Measurements from ENCODE around the gene ZP3.
"Not testable (repeated sequence)": the region's sequence is repeated elsewhere in the genome, so short reads cannot be mapped to it uniquely, and the experiment has no call there.

Gene ZP3

DNA sequence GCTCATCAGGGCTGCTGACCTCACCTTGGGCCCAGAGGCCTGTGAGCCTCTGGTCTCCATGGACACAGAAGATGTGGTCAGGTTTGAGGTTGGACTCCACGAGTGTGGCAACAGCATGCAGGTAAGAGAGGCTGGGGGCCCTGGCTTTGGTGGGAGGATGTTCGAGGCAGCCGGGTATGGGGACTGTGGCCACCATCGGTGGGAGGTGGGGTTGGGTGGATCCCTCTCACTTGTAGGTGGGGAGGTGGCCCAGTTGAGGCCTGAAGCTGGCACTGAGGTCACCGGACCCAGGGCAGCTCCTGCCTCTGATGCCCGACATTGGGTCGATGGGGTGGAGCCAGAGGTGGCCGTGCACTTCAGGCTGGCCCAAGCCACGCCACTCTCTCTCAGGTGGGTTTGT, 406 bp downstream of the ZP3 start:
- H4K8ac ChIP-seq (ENCODE audit: low read depth, low read length): no peak overlapping the region
- no peak overlapping the region for H3K4me3 ChIP-seq (ENCODE audit: low read length in 2 of 2)
- H3K27me3 ChIP-seq (ENCODE audit: control insufficient read depth in 3 of 3, insufficient read depth in 3 of 3, low read depth in 1 of 3, low read length in 3 of 3): peaks cover 0 to 3% (median 0%) of the 10 kb centered on the region in 3 experiments
- H4K91ac ChIP-seq (ENCODE audit: low read depth, low read length, poor library complexity): no peak overlapping the region
- H2BK120ac ChIP-seq (ENCODE audit: low read depth, low read length): no peak overlapping the region
- H3K23ac ChIP-seq (ENCODE audit: low read depth, low read length, poor library complexity): peak overlapping the region; percentile 96
- H3K9me3 ChIP-seq (replicated peaks in 1 of 2; ENCODE audit: control insufficient read depth in 2 of 2, insufficient read depth in 1 of 2, low read depth in 1 of 2, low read length in 2 of 2): no peaks in the 10 kb centered on the region
- no peak overlapping the region for H3K4ac ChIP-seq (ENCODE audit: low read length)
- H3K4me1 ChIP-seq (ENCODE audit: control insufficient read depth in 2 of 2, insufficient read depth in 1 of 2, low read depth in 1 of 2, low read length in 2 of 2): peaks cover 4 to 8% of the 10 kb centered on the region in 2 donors
- H2AK5ac ChIP-seq (ENCODE audit: low read depth, low read length): peak overlapping the region; percentile 83
- no peaks in the 10 kb centered on the region for H3K36me3 ChIP-seq (replicated peaks in 1 of 2; ENCODE audit: control insufficient read depth in 2 of 2, insufficient read depth in 2 of 2, low read length in 2 of 2)
- H3K79me1 ChIP-seq (ENCODE audit: low read depth, low read length): no peaks in the 10 kb centered on the region
- peak overlapping the region; percentile 48 for H3K18ac ChIP-seq (ENCODE audit: low read length)
- H3K27ac ChIP-seq (replicated peaks; ENCODE audit: low read length): no peak overlapping the region
- no peak overlapping the region for H3K14ac ChIP-seq (ENCODE audit: low read length)
- no peak overlapping the region for H2BK5ac ChIP-seq (ENCODE audit: low read length)
- peak overlapping the region; percentile 10 for H2BK12ac ChIP-seq (ENCODE audit: low read length)
- no peak for DNase-seq (ENCODE audit: low spot score)
- no peak overlapping the region for H3K4me2 ChIP-seq (ENCODE audit: insufficient read depth, low read length, poor library complexity, severe bottlenecking)
- no peak overlapping the region for H2AFZ ChIP-seq (ENCODE audit: low read length)
- H3K9ac ChIP-seq (ENCODE audit: low read depth, low read length, poor library complexity): no peak overlapping the region
- peak overlapping the region; percentile 38 for H2BK15ac ChIP-seq (ENCODE audit: low read length)
- no CpG with 5 or more reads among the region's 9 CpGs for WGBS, 2 donors (ENCODE audit: extremely low coverage in 2 of 2, insufficient read length in 2 of 2, insufficient replicate concordance in 1 of 2)

DNA sequence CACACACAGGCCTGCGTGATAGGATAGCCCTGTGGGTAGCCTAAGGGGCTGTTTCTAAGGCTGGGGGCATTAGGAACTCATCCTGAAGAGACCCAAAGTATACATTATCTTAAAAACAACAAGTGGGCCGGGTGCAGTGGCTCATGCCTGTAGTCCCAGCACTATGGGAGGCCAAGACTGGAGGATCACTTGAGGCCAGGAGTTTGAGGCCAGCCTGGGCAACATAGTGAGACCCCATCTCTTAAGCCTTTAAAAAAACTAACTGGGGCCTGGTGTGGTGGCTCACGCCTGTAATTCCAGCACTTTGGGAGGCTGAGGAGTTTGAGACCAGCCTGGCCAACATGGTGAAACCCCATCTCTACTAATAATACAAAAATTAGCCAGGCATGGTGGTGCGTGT, 808 bp downstream of the ZP3 start:
- H3K27ac ChIP-seq (replicated peaks; ENCODE audit: low read length); H3K4me3 ChIP-seq (ENCODE audit: low read length in 2 of 2); DNase-seq (ENCODE audit: low spot score); H2AFZ ChIP-seq (ENCODE audit: low read length); H4K8ac ChIP-seq (ENCODE audit: low read depth, low read length); H3K9me3 ChIP-seq (replicated peaks in 1 of 2; ENCODE audit: control insufficient read depth in 2 of 2, insufficient read depth in 1 of 2, low read depth in 1 of 2, low read length in 2 of 2); H2BK5ac ChIP-seq (ENCODE audit: low read length); H3K27me3 ChIP-seq (ENCODE audit: control insufficient read depth in 3 of 3, insufficient read depth in 3 of 3, low read depth in 1 of 3, low read length in 3 of 3); H3K9ac ChIP-seq (ENCODE audit: low read depth, low read length, poor library complexity); H3K4me1 ChIP-seq (ENCODE audit: control insufficient read depth in 2 of 2, insufficient read depth in 1 of 2, low read depth in 1 of 2, low read length in 2 of 2); H3K4me2 ChIP-seq (ENCODE audit: insufficient read depth, low read length, poor library complexity, severe bottlenecking); H3K14ac ChIP-seq (ENCODE audit: low read length); H3K4ac ChIP-seq (ENCODE audit: low read length); H2BK120ac ChIP-seq (ENCODE audit: low read depth, low read length); H3K36me3 ChIP-seq (replicated peaks in 1 of 2; ENCODE audit: control insufficient read depth in 2 of 2, insufficient read depth in 2 of 2, low read length in 2 of 2); H3K79me1 ChIP-seq (ENCODE audit: low read depth, low read length); H4K91ac ChIP-seq (ENCODE audit: low read depth, low read length, poor library complexity): not testable (repeated sequence)
- Histone ChIP-seq H3K23ac (ENCODE audit: low read depth, low read length, poor library complexity) (peak overlapping the region; percentile 96), H2BK15ac (ENCODE audit: low read length) (peak overlapping the region; percentile 38), H3K18ac (ENCODE audit: low read length) (peak overlapping the region; percentile 48), H2AK5ac (ENCODE audit: low read depth, low read length) (peak overlapping the region; percentile 83), H2BK12ac (ENCODE audit: low read length) (peak overlapping the region; percentile 10)
- WGBS, 2 donors (ENCODE audit: extremely low coverage in 2 of 2, insufficient read length in 2 of 2, insufficient replicate concordance in 1 of 2): no CpG with 5 or more reads among the region's 4 CpGs

DNA sequence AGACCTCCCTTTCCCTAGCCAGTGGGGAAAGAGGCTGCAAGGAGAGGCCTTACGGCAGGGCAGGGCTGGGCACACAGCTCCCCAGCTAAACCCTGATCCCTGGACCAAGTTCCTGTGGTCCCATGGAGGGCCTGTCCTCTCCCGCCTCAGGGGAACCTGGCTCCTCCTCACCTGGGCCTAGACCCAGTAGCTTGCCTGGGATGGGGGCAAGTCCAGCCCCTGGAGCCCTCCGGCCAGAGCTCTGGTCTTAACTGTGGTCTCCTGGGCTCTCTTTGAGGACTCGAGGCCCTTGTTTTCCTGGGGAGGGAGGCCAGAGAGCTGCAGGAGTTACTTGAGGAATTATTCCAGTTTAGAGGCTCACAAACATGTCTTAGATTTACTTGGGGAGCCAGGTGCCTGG, 1.5 kb downstream of the ZP3 start:
- H3K9me3 ChIP-seq (replicated peaks in 1 of 2; ENCODE audit: control insufficient read depth in 2 of 2, insufficient read depth in 1 of 2, low read depth in 1 of 2, low read length in 2 of 2): no peaks in the 10 kb centered on the region
- no peak overlapping the region for H3K4ac ChIP-seq (ENCODE audit: low read length)
- peaks cover 4 to 8% of the 10 kb centered on the region in 2 donors for H3K4me1 ChIP-seq (ENCODE audit: control insufficient read depth in 2 of 2, insufficient read depth in 1 of 2, low read depth in 1 of 2, low read length in 2 of 2)
- H3K79me1 ChIP-seq (ENCODE audit: low read depth, low read length): no peaks in the 10 kb centered on the region
- H2AK5ac ChIP-seq (ENCODE audit: low read depth, low read length): peak overlapping the region; percentile 25
- peak overlapping the region; percentile 52 for H3K18ac ChIP-seq (ENCODE audit: low read length)
- H4K91ac ChIP-seq (ENCODE audit: low read depth, low read length, poor library complexity): no peak overlapping the region
- no peak overlapping the region for H3K14ac ChIP-seq (ENCODE audit: low read length)
- H3K4me3 ChIP-seq (ENCODE audit: low read length in 2 of 2): no peak overlapping the region
- H3K36me3 ChIP-seq (replicated peaks in 1 of 2; ENCODE audit: control insufficient read depth in 2 of 2, insufficient read depth in 2 of 2, low read length in 2 of 2): no peaks in the 10 kb centered on the region
- no peak overlapping the region for H2AFZ ChIP-seq (ENCODE audit: low read length)
- H3K27ac ChIP-seq (replicated peaks; ENCODE audit: low read length): no peak overlapping the region
- no peak overlapping the region for H3K23ac ChIP-seq (ENCODE audit: low read depth, low read length, poor library complexity)
- DNase-seq (ENCODE audit: low spot score): no peak
- no peak overlapping the region for H2BK15ac ChIP-seq (ENCODE audit: low read length)
- no peak overlapping the region for H3K4me2 ChIP-seq (ENCODE audit: insufficient read depth, low read length, poor library complexity, severe bottlenecking)
- no peak overlapping the region for H2BK5ac ChIP-seq (ENCODE audit: low read length)
- no peak overlapping the region for H3K9ac ChIP-seq (ENCODE audit: low read depth, low read length, poor library complexity)
- peaks cover 0 to 3% (median 0%) of the 10 kb centered on the region in 3 experiments for H3K27me3 ChIP-seq (ENCODE audit: control insufficient read depth in 3 of 3, insufficient read depth in 3 of 3, low read depth in 1 of 3, low read length in 3 of 3)
- no peak overlapping the region for H2BK12ac ChIP-seq (ENCODE audit: low read length)
- no peak overlapping the region for H2BK120ac ChIP-seq (ENCODE audit: low read depth, low read length)
- WGBS, 2 donors (ENCODE audit: extremely low coverage in 2 of 2, insufficient read length in 2 of 2, insufficient replicate concordance in 1 of 2): no CpG with 5 or more reads among the region's 4 CpGs
- no peak overlapping the region for H4K8ac ChIP-seq (ENCODE audit: low read depth, low read length)

- no peak overlapping the region for H2BK5ac ChIP-seq (ENCODE audit: low read length)
- no peak overlapping the region for H3K23ac ChIP-seq (ENCODE audit: low read depth, low read length, poor library complexity)
- H3K4me1 ChIP-seq (ENCODE audit: control insufficient read depth in 2 of 2, insufficient read depth in 1 of 2, low read depth in 1 of 2, low read length in 2 of 2): peaks cover 4 to 8% of the 10 kb centered on the region in 2 donors
- no peak overlapping the region for H4K8ac ChIP-seq (ENCODE audit: low read depth, low read length)
- WGBS, 2 donors (ENCODE audit: extremely low coverage in 2 of 2, insufficient read length in 2 of 2, insufficient replicate concordance in 1 of 2): no CpG with 5 or more reads among the region's 5 CpGs
- H3K27me3 ChIP-seq (ENCODE audit: control insufficient read depth in 3 of 3, insufficient read depth in 3 of 3, low read depth in 1 of 3, low read length in 3 of 3): peaks cover 0 to 3% (median 0%) of the 10 kb centered on the region in 3 experiments
- DNase-seq (ENCODE audit: low spot score): no peak
- no peak overlapping the region for H4K91ac ChIP-seq (ENCODE audit: low read depth, low read length, poor library complexity)
- H2BK120ac ChIP-seq (ENCODE audit: low read depth, low read length): no peak overlapping the region
- no peak overlapping the region for H3K9ac ChIP-seq (ENCODE audit: low read depth, low read length, poor library complexity)
- no peaks in the 10 kb centered on the region for H3K9me3 ChIP-seq (replicated peaks in 1 of 2; ENCODE audit: control insufficient read depth in 2 of 2, insufficient read depth in 1 of 2, low read depth in 1 of 2, low read length in 2 of 2)
- H2BK12ac ChIP-seq (ENCODE audit: low read length): no peak overlapping the region
- no peaks in the 10 kb centered on the region for H3K36me3 ChIP-seq (replicated peaks in 1 of 2; ENCODE audit: control insufficient read depth in 2 of 2, insufficient read depth in 2 of 2, low read length in 2 of 2)
- no peak overlapping the region for H3K4me2 ChIP-seq (ENCODE audit: insufficient read depth, low read length, poor library complexity, severe bottlenecking)
- no peaks in the 10 kb centered on the region for H3K79me1 ChIP-seq (ENCODE audit: low read depth, low read length)
- H2AFZ ChIP-seq (ENCODE audit: low read length): no peak overlapping the region
- H2BK15ac ChIP-seq (ENCODE audit: low read length): no peak overlapping the region
- H3K4ac ChIP-seq (ENCODE audit: low read length): no peak overlapping the region
- no peak overlapping the region for H3K27ac ChIP-seq (replicated peaks; ENCODE audit: low read length)
- H3K18ac ChIP-seq (ENCODE audit: low read length): no peak overlapping the region
- no peak overlapping the region for H3K4me3 ChIP-seq (ENCODE audit: low read length in 2 of 2)
- no peak overlapping the region for H2AK5ac ChIP-seq (ENCODE audit: low read depth, low read length)
- no peak overlapping the region for H3K14ac ChIP-seq (ENCODE audit: low read length)
These were observed 2.9 kb downstream of the ZP3 start for GRCh38 chr7:76427635-76428034.
